Superior temporal gyrus (tissue), 1 donor: ENCODE measurements around the gene ADSS1.

Experiments used
- DNase-seq: peaks from one replicate; pipeline ENCODE4 v3.0.0-alpha.2; 2016; ENCODE audit errors: extremely low spot score

Gene ADSS1

DNA sequence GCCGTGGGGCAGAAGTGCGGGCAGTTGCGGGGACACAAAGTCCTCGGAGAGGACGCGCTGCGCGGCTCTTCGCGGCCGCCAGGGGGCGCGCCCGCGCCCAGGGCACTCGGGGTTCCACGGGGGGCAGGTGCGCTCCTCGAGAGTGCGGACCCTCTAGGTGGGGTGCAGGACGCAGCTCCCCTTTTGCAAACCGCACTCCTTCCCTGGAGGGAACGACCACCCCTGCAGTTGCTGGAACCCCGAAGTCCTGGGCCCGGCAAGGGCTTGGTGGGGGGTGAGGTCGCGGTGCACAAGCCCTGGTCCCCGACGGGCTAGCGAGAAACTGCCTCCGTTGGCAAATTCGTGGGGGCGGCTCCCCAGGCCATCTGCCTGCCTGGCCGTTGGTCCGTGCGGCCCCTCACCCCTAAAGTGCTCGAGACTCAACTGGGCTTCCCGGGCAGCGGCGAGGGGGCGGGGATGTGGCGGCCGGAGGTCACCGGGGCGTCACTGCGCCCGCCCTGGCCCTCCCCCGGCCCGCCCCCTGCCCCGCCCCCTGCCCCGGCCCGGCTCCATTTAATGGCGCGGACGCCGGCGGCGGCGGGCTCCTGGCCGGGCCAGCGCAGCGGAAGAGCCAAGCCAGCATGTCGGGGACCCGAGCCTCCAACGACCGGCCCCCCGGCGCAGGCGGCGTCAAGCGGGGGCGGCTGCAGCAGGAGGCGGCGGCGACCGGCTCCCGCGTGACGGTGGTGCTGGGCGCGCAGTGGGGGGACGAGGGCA lies at the start of gene ADSS1:
Gene ADSS1 (plus strand): TSS at position 579 of the 756 bp plus-strand sequence. CDS start 42 bp downstream, at position 621.
- no peak for DNase-seq

- DNase-seq = no peak
These were observed 48.6 kb upstream of the ADSS1 start for GRCh38 chr14:104675447-104675846.

DNA sequence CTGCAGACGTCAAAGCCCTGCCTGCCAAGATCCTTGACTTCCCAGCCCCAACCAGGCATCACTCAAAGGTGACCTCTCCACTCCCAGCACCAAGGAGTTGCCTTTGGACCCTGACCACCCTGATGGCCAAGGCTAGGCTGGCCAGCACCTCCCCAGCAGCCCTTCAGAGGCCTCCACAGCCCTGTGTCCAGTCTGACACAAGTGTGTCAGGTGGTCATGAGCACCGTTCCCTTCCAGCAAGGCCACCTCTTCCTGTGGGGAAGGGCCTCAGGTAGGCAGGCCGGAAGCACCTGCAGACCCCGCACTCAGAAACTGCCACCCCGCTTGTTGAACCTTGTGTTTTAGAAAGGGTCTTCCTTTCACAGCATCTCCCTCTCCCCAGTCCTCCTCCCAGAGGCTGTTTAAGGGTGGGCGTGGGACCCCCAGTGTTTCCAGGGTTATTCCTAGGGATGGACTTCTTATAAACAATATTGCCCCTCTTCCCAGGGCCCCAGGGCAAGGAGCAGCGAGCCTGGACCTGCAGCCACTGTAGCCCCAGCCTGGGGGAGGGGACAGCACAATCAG lies 47.8 kb upstream of the ADSS1 start:
- DNase-seq = no peak

DNA sequence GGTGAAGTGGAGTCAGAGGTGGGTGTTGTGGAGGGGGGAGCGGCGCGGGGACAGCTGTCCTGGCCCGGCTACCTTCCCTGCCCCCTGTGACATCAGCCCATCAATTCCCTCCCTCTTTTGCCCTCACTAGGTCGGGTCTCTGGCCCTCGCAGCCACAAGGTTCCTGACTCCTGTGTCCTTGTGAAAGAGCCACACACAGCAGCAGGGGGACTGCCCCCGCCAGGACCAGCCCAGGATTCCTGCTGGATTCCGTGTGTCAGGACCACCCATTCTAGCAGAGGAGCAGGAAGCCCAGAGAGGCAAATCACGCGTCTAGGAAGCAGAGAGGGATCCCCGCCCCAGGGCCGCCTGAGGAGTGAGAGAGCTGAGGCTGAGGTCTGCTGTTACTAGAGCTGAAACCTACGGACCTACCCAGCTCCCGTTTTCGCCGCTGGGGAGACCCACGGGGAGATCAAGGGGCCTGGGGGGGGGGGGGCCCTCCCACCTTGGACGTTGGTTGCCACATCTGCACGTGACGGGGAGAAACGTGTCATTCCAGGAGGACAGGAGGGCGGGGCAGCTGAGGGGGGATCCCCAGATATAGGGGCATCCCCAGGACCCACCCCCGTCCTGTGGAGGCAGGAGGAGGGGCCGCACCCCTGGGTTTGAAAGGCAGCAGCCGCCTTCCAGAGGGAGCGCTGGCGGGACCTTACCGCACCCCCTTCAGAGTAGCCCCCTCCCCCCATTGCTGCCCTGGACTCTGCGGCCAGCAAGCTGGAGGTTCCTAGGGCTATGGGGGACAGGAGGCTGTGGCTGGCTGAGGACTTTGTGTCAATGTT lies 47.1 kb upstream of the ADSS1 start:
- no peak for DNase-seq

GRCh38 chr14:104677512-104678332 lies 46.3 kb upstream of the ADSS1 start:
- DNase-seq = peak; percentile 75

DNA sequence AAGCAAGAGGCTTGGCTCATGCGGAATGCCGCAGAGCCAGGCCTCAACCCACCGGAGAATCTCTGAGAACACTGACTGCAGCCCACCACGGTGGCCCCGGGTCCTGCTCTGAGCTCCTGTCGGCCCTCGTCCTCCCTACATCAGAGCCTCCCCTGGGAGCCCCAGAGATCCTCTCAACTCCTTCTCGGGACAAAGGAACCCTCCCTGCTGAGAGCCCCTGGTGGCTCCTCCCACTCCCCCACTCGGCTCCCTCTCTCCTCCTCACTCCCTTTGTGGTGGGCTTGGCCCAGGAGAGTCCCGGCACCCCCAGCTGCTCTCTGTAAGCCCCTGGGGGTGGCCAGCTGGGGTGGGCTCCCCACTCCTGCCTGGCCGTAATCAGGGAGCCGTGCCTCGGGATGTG lies 45.7 kb upstream of the ADSS1 start:
- DNase-seq = peak; percentile 58

DNA sequence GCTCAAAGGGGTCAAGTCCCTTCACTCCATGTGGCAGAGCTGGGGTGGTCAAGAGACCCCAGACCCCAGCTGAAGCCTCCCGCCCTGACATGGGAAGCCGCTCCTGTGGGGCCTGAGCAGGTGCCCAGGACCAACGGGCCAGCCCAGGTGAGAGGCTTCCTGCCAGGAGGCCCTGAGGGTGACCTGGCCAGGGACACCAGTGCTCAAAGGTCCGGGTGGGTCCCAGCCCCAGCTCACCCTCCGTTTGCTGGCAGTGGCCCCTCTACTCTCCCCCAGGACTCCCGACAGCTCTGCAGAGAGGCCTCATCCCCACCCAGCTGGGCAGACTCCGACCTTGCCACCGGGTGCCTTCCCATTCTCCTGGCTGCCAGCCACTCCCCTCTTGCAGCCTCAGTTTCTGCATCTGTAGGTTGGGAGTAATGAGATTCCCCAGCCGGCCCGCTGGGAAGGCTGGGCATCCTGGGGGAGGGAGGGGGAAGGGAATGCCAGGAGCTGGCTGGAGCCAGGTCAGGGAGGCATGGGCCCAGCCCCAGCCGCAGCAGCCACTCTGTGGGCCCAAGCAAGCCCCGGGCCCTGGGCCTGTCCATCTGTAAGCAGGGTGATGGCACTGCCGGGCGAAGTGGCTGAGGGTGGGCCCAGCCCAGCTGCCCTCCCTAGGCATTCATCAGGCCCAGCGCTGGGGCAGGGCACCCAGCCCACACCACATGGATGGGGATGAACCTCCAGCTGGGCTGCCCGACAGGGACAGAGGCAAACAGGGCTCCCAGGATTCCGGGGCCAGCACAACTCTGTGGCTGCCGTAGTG lies 44.9 kb upstream of the ADSS1 start:
- peak; percentile 76 for DNase-seq

DNA sequence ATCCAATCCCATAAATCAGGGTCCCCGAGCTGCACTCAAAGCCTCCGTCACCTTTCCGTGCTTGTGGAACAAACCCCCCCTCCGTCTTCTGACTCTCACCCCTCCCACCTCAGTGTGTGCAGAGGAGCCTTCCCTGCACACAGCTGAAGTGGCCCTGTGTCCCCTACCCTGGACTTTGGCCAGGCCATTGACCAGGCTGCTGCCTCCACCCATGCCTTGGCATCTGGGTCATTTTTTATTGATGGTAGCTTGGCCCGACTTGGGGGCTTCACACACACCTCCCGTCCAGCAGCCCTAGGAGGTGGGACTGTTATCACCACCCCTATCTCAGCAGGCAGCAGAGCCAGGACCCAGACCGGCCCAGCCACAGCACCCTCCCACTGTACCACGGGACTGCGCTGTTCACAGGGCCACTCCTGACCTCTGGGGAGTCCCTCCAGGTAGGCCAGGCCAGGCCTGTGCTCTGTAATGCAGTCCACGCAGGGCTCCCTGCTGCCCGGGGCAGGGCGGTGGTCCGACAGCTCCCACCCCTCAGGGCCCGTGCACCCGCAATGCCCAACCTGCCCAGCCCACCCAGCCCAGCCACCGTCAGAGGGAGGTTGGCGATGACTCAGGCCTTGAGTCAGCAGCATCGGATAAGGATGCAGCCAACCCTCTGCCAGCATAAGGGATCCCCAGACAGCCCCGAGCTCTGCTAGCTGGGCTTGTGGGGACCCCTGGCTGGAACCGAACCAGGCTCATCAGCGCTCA lies 43.8 kb upstream of the ADSS1 start:
- peak; percentile 72 for DNase-seq

DNA sequence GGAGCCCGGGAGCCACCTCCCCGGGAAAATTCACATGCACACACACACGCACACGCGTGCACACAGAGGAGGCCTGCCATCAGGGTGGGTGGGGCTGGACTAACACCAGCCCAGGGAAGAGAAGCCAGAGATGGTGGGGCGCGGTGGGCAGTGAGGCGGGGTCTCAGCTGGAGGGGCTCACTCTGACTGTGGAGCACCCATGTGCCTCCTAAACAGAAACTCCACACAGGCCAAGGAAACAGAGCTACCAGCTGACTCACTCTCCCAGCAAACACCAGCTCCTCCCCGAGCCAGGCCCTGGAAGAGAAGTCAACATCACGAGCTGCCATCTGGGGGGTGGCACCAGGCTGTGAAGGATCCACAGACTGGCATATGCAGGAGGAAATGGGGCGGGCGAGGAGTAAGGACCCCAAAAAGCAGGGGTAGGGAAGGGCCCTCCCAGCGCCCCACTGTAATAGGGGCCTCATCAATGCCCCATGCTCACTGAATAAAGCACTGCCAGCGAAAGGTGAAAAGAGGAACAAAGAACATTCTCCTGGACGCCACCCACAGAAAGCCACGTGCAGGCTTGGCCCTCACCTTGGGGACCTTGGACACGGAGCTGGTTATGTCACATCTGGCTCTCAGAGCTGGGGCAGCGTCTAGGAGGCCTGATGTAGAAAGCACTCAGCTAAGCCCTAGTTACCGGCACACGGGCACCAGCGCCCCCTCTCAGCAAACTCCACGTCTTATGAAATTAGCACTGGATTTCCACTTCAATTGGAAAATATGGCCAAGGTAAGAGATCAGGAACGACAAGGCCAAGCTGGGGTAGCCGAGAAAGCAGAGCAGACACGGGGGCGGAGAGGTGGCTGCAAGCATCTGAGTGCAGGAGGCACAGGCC lies 43.0 kb upstream of the ADSS1 start:
- DNase-seq = peak; percentile 92

GRCh38 chr14:104681689-104682074 lies 42.3 kb upstream of the ADSS1 start:
- DNase-seq = peak; percentile 84

DNA sequence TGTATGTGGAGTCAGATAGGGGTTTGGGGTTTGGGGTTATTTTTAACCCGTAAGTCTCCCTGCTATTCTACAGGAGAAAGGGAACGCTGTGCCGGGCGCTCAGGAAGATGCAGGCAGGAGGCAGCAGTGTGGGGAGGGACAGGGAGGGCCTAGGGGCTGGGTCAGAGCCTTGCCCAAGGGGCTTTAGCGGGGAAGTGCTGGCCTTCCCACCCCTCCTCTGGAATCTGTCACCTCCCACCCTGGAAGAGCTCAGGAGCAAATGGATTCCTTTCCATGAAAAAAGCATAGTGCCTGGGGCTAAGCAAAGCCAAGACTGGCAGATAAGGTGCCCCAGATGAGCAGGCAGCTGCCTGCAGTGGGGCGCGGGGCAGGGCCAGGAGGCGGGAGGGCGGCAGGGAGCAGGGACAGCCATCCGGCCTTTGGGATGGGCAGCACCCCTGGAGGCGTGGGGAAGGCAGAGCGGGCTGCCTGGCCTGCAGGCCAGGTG lies 41.9 kb upstream of the ADSS1 start:
- DNase-seq = no peak

- no peak for DNase-seq
These were observed 40.2 kb upstream of the ADSS1 start for GRCh38 chr14:104683653-104684448.

DNA sequence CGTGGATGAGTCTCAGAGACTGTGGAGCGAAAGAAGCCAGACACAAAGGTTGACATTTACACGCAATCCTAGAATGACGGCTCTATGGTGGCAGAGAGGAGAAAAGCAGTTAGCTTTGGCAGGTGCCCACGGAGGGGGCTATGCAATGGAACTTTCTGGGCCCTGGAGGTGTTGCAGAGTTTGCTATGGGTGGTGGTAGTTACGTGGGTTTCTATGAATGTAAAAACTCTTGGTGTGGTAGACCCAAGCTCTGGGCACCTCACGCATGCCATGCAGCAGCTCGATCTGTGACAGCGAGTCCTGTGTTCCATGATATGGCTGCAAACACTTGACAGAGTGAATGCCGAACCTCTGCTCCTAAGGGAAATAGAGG lies 39.6 kb upstream of the ADSS1 start:
- no peak for DNase-seq

- no peak for DNase-seq
These were observed 38.6 kb upstream of the ADSS1 start for GRCh38 chr14:104685216-104685997.

GRCh38 chr14:104685998-104686610 lies 37.9 kb upstream of the ADSS1 start:
- no peak for DNase-seq

DNA sequence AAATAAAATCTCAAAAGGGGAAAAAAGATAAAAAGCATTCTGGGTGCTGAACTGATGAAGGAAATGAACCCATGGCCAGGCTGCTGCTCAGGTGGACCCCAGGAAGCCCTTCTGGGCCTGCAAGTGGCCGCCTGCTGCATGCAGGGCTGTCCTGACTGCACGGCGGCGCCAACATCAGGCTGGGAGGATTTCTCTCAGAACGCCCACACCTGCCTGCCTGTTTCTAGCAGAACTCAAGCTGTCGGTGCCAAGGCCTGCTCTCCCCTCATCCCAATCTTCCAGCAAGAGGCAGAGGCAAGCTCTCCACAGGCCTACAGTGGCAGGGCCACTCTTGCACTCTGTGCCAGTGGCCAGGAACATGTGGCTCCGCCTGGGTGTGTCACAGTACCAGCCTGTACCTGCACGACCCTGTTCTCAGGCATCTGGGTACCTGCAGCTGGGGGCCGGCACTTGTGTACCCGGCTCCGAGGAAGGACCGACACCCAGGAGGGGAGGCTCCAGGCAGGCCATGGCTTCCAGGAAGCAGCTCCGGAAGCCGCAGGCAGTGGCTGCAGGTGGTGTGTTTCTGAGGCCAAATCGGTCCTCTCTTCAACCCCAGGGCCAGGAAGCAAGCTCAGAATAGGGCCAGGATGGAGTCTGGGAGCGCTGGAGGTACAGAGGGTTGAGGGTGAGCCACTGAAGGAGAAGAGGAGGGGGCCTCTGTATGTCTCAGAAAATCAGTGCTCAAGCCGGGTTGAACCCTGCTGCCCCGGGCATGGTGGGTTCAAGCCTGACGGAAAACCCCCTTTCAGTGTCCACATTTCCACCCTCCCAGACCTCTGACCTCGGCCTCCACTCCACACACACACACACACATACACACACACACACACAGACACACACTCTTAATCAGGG lies 37.2 kb upstream of the ADSS1 start:
- peak; percentile 15 for DNase-seq
